ENCODE data around the gene RETN.

GRCh38 chr19:7678971-7679751 lies 10.3 kb downstream of the RETN start:
- TF ChIP-seq POLR2A (IDR thresholded peaks at IDR 0.05) (no peak), CTCF (IDR thresholded peaks at IDR 0.05) (peak in 1 of 5 experiments; percentile 14), EP300 (IDR thresholded peaks at IDR 0.05) (no peak)

All from tibial nerve (tissue), 4 donors.